GM21737 (cell line): ENCODE results near the gene FAHD1.
"Not testable (repeated sequence)": the region's sequence is repeated elsewhere in the genome, so short reads cannot be mapped to it uniquely, and the experiment has no call there.

Experiments used
- ATAC-seq: cut with Tn5 transposase; IDR thresholded peaks from one replicate; pipeline ENCODE4 v1.9.1; 2021; ENCODE audit warnings: mild to moderate bottlenecking, moderate library complexity; ENCODE audit not compliant: unreplicated experiment

Gene FAHD1

DNA sequence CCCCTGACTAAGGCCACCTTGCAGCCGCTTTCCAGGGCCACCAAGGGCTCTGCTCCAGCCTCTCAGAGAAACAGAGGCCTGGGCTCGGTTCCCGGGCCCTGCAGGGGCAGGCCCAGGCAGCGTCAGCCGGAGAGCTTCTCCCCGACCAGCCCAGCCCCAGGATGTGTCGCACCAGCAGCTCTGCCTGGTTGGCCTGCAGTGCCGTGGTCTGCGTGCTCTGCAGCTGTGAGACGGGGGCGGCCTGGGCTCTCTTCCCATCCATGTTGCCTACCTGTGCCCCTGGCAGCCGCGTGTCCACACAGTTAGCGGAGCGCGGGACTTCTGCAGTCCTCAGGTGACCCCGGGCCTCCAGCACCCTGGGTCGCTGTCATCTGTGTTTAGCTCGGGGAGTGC lies 38.3 kb upstream of the FAHD1 start:
- ATAC-seq: no peak

DNA sequence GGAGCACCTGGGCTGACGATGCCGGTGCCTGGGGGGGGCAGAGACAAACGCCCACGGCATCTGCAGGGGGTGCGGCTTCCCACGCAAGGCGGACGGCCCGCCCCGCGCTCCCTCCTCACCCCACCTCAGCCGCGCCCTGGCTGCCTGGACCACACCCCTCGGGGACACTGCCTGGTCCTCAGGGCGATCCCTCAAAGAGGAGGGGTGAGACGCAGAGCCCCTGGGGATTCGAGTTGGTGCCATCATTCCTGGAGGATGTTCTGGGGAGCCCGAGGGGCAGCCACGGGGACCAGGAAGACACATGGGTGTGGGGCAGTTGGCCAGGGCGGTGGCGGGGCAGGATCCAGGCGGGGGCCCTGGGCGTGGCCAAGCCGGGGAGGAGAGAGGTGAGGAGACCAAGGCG lies 37.4 kb upstream of the FAHD1 start:
- ATAC-seq: no peak

GRCh38 chr16:1790261-1790610 lies 36.8 kb upstream of the FAHD1 start:
- no peak for ATAC-seq

- no peak for ATAC-seq
Observed at GRCh38 chr16:1790611-1791255, 36.3 kb upstream of the FAHD1 start.

DNA sequence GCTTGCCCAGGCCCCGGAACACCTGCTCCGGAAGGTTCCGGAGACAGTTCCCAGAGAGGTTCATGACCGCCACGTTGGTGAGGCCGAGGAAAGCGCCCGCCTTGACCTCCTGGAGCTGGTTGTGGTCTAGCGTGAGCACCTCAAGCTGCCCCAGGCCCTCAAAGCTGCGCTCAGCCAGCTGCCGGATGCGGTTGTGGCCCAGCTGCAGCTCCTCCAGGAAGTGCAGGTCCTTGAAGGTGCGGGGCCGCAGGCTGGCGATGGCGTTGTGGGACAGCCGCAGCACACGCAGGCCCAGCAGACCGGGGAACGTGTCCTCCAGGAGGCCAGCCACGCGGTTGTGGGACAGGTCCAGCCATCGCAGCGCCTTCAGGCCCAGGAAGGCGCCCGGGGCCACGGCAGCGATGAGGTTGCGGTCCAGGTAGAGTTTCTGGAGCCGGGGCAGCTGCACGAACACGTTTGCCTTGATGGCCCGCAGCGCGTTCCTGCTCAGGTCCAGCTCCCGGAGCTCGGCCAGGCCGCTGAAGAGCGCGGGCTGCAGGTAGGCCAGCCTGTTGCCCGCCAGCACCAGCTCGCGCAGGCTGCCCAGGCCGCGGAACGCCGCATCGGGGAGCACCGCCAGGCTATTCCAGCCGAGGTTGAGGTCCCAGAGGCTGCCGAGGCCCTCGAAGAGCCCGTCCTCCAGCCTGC lies 35.6 kb upstream of the FAHD1 start:
- ATAC-seq: no peak

DNA sequence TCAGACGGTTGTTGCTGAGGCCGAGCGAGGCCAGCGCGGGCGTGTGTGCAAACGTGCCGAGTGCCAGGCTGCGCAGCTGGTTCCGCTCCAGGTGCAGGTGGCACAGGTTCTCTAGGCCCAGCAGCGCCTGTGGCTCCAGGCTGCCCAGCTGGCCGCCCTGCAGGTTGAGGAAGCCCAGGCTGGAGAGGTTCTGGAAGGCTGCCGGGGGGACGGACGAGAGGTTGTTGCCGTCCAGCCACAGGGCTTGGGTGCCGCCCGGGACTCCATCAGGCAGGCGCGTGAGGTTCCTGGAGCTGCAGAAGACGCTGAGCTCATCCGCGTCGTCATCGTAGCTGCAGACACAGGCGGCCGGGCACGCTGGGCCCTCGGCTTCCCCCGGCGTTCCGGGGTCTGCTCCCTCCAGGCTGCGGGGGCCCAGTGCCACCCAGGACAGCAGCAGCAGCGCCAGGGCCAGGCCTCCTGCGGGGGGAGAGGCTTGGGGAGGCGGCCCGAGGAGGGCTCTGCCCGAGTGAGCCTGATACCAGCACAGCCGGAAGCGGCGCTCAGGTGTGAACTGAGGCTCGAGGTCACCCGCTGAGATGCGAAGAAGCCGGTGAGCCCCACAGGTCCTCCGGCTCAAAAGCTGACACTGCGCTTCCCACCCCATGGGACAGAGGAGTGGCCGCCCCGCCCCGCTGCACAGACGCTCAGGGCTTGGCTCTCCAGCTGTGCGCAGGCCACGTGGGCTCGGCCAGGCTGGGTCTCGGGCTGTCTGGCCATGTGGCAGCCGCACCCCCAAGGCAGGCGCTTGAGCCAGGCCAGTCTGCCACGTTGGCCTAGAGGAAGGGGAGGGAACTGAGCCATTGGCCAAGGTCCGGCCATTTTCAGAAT lies 34.8 kb upstream of the FAHD1 start:
- no peak for ATAC-seq

GRCh38 chr16:1792836-1793577 lies 34.0 kb upstream of the FAHD1 start:
- ATAC-seq: no peak

DNA sequence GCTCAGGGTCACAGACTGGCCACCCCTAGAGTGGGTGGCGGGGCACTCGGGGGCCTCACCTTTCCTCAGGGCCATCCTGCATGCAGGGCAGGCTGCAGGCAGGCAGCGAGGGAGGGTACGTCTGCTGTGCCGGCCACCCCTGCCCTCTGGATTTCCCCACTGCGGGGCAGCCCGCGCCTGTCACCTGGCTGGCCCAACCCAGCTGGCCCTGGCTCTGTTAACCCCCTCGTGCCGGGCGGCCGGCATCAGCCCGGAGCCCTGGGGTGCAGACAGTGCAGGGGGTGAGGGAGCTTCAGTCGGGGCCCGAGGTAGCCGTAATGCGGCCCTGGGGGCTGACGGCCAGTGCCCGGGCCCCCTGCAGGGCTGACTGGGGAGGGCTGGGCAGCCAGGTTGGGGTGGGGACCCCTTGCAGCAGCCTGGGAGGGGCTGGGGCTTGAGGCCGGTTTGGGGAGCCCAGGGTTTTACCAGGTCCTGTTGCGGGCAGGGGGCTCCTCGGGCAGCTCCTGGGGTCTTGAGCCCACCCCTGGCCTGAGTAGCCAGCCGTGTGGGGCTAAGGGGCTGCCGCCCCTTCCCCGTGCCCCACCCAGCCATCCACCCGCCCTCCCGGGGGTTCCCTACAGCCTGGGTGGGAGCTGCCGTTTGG lies 33.3 kb upstream of the FAHD1 start, which contains the start of gene IGFALS:
IGFALS (minus strand) TSS at position 128 of the 643 bp plus-strand sequence; CDS start at position 75, 53 bp downstream.
- no peak for ATAC-seq

- ATAC-seq: no peak
Observed at GRCh38 chr16:1794221-1794871, 32.7 kb upstream of the FAHD1 start.

DNA sequence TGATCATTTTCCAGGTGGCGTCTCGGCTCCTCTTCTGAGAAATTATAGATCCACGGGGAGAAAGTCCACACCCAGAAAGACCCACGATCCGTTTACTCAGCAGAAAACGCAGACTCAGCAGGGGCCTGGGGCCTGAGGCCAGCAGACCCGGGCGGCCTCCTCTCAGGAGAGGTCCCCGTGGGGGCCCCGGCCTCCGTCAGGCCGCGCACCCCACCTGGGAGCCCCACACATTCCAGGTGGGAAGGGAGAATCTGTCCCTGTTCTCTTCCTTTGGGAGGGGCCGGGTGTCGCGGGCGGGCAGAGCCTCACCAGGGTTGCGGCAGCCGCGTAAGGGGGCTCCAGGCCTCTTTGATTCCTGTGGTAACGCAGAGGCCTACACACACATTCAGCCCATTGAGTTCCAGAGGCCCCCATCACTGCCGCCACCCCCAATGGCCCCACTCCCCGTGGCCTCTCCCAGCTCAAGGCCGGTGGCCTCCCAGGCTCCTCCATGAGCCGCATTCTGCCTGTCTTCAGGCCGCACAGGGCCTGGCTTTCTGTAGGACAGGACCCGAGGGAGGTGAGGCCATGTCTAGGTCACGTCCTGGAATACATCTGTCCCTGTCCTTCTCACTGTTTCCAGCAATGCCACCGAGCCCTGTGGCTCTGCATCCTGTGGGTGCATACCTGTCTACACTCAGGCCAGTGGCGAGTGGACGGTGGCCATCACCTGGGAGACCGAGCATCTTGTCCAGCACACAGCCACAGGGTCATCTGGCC lies 31.9 kb upstream of the FAHD1 start:
- no peak for ATAC-seq

DNA sequence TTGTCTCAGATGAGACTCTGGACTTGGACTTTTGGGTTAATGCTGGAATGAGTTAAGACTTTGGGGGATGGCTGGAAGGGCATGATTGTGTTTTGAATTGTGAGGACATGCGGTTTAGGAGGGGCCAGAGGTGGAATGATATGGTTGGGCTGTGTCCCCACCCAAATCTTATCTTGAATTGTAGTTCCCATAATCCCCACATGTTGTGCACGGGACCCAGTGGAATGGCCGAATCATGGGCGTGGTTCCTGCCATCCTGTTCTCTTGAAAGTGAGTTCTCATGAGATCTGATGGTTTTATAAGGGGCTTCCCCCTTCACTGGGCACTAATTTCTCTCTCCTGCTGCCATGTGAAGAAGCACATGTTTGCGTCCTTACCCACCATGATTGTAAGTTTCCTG lies 27.7 kb upstream of the FAHD1 start:
- ATAC-seq: not testable (repeated sequence)

GRCh38 chr16:1800701-1801100 lies 26.3 kb upstream of the FAHD1 start:
- ATAC-seq: no peak

DNA sequence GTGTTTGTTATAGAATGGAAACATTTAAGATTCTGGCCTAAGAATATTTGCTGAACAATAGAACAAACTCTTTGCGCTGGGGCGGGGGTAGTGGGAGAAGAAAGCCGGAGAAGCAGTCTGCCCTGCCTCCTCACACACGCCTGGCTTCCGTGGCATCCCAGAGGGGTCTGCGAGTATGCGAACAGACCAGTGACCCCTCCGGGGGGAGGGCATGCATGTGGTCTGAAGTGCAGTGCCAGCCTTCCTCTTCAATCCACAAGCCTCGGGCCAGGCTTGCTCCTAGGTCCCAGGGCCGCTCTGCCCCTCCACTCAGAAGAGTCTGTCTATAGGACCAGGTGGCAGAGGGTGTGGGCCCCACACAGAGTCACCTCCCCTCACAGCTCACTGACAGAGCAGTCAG lies 19.4 kb upstream of the FAHD1 start:
- no peak for ATAC-seq

DNA sequence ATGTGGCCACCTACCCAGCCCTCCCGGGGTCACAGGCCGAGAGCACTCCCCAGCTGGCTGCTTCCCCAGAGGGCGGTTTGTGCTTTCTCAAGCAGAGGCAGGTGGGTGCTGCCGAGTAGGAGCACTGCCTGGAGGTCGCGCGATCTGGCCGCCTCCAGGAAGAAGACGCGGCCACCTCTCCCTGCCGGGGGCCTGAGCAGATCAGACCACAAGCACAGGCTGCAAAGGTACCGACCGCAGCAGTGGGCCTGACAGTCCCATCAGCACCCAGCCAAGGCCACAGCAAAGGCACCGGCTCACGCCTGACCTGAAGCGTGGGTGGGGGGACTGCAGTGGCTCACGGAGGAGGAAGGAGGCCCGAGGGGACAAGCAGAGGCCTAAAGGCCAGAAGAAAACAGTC lies 18.3 kb upstream of the FAHD1 start:
- ATAC-seq: no peak

- ATAC-seq: no peak
Observed at GRCh38 chr16:1809281-1809801, 17.7 kb upstream of the FAHD1 start.

- no peak for ATAC-seq
Observed at GRCh38 chr16:1810106-1810505, 16.9 kb upstream of the FAHD1 start.

DNA sequence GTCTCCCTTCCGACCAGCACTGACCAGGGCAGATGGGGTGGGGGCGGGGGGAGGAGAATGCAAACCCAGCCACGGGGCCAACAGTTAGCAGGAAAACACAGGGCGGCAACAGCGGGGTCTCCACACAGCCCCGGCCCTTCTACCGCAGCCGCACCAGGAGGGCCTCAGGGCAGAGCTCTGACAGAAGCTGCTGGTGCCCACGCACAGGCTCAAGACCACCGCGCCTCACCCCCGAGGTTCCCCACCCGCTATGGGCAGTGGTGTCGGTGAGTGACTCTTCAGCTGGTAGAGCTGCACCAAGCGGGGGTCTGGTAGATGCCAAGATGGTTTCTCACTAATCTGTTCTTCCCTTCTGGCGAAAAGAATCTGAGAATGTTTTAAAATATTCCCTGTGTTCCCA lies 16.5 kb upstream of the FAHD1 start:
- ATAC-seq: no peak

- ATAC-seq: no peak
Observed at GRCh38 chr16:1812732-1813163, 14.3 kb upstream of the FAHD1 start.

GRCh38 chr16:1815461-1815860 lies 11.5 kb upstream of the FAHD1 start:
- ATAC-seq: no peak
